Measurements from ENCODE around the gene FAM124B.

FAM124B gene

GRCh38 chr2:224428787-224429440 lies 27.0 kb upstream of the FAM124B start:
- TF ChIP-seq CTCF (conservative IDR thresholded peaks at IDR 0.05; ENCODE audit: low read length) = no peak
- DNase-seq (ENCODE audit: low read depth) = no peak
- H3K4me3 ChIP-seq (ENCODE audit: low read length) = no peak overlapping the region

- TF ChIP-seq CTCF (conservative IDR thresholded peaks at IDR 0.05; ENCODE audit: low read length) = no peak
- H3K4me3 ChIP-seq (ENCODE audit: low read length) = no peak overlapping the region
- no peak for DNase-seq (ENCODE audit: low read depth)
Observed at GRCh38 chr2:224427471-224427870, 25.6 kb upstream of the FAM124B start.

GRCh38 chr2:224426656-224427055 lies 24.7 kb upstream of the FAM124B start:
- TF ChIP-seq CTCF (conservative IDR thresholded peaks at IDR 0.05; ENCODE audit: low read length) = no peak
- no peak for DNase-seq (ENCODE audit: low read depth)

DNA sequence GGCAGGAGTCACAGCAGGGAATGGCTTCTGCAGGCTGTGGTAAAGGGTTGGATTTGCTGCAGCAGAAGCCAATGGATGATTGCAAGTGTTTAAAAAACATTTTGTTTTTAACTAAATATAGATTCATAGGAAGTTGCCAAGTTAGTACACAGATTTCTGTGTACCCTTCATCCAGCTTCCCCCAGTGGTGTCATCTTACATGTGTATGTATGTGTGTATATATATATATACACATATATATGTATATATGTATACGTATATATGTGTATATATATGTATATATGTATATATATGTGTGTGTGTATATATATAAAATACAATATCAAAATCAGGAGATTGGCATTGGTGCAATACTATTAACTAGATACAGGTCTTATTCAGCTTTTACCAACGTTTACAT lies 19.2 kb upstream of the FAM124B start:
- no peak for TF ChIP-seq CTCF (conservative IDR thresholded peaks at IDR 0.05; ENCODE audit: low read length)
- no peak overlapping the region for H3K4me3 ChIP-seq (ENCODE audit: low read length)
- no peak for DNase-seq (ENCODE audit: low read depth)

More at GRCh38 chr2:224426656-224427055, 24.7 kb upstream of the FAM124B start:
- no peak overlapping the region for H3K4me3 ChIP-seq (ENCODE audit: low read length)

DNA sequence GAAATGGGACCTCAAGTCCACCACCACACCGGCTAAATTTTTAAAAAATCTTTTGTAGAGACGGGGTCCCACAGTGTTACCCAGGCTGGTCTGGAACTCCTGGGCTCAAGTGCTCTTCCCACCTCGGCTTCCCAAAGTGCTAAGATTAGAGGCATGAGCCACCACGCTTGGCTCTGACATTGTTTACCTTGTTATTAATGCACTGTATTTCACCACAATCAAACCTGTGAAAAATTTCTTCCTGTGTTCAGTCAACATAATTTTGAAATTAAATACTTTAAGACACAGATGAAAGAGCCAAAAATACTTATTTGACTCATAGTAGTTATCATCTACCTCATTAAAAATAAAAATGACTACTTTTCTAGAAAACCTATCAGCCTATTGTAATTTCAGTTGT lies 16.0 kb upstream of the FAM124B start:
- TF ChIP-seq CTCF (conservative IDR thresholded peaks at IDR 0.05; ENCODE audit: low read length) = no peak
- H3K4me3 ChIP-seq (ENCODE audit: low read length) = no peak overlapping the region
- DNase-seq (ENCODE audit: low read depth) = no peak

- no peak overlapping the region for H3K4me3 ChIP-seq (ENCODE audit: low read length)
- no peak for TF ChIP-seq CTCF (conservative IDR thresholded peaks at IDR 0.05; ENCODE audit: low read length)
- no peak for DNase-seq (ENCODE audit: low read depth)
Observed at GRCh38 chr2:224417361-224417729, 15.4 kb upstream of the FAM124B start.

GRCh38 chr2:224416656-224417360 lies 14.9 kb upstream of the FAM124B start:
- no peak overlapping the region for H3K4me3 ChIP-seq (ENCODE audit: low read length)
- TF ChIP-seq CTCF (conservative IDR thresholded peaks at IDR 0.05; ENCODE audit: low read length) = no peak
- DNase-seq (ENCODE audit: low read depth) = no peak
